HUES48 (cell line): ENCODE measurements around the gene A3GALT2.
A peak's percentile ranks its signal among the peaks of the same experiment; 100 is the strongest.

Experiments
- H3K27ac ChIP-seq: one replicate; pipeline ENCODE4 v1.7.0; 2013; ENCODE audit warnings: low read depth, low read length, inconsistent platforms
- H3K27me3 ChIP-seq: 2 replicates; pipeline ENCODE4 v1.6.1; 2013; ENCODE audit warnings: mild to moderate bottlenecking, low read length; ENCODE audit not compliant: control insufficient read depth, insufficient read depth
- H3K36me3 ChIP-seq: 2 replicates; pipeline ENCODE4 v1.6.1; 2013; ENCODE audit warnings: low read length; ENCODE audit not compliant: control insufficient read depth, insufficient read depth
- H3K4me1 ChIP-seq: 2 replicates; pipeline ENCODE4 v1.6.1; 2013; ENCODE audit warnings: mild to moderate bottlenecking, low read length; ENCODE audit not compliant: control insufficient read depth, insufficient read depth
- H3K4me3 ChIP-seq: 2 replicates; pipeline ENCODE4 v1.5.1; 2013; ENCODE audit warnings: mild to moderate bottlenecking, low read depth, low read length
- H3K9ac ChIP-seq: 2 replicates; pipeline ENCODE4 v1.6.1; 2013; ENCODE audit warnings: mild to moderate bottlenecking, low read depth, low read length, moderate library complexity
- H3K9me3 ChIP-seq: 2 replicates; pipeline ENCODE4 v1.6.1; 2013; ENCODE audit warnings: low read length; ENCODE audit not compliant: control insufficient read depth, insufficient read depth

Gene A3GALT2

GRCh38 chr1:33361532-33362235, 40.8 kb upstream of the A3GALT2 start:
- H3K27ac ChIP-seq = no peak overlapping the region
- no peaks in the 10 kb centered on the region for H3K9me3 ChIP-seq
- peaks cover 38% of the 10 kb centered on the region for H3K27me3 ChIP-seq
- H3K4me3 ChIP-seq = no peak overlapping the region
- H3K9ac ChIP-seq = no peak overlapping the region
- no peaks in the 10 kb centered on the region for H3K36me3 ChIP-seq
- H3K4me1 ChIP-seq = peaks cover 37% of the 10 kb centered on the region

GRCh38 chr1:33360367-33360766, 39.5 kb upstream of the A3GALT2 start:
- H3K27me3 ChIP-seq = peaks cover 40% of the 10 kb centered on the region
- no peak overlapping the region for H3K27ac ChIP-seq
- H3K4me3 ChIP-seq = no peak overlapping the region
- H3K4me1 ChIP-seq = peaks cover 37% of the 10 kb centered on the region
- H3K9ac ChIP-seq = no peak overlapping the region
- H3K9me3 ChIP-seq = no peaks in the 10 kb centered on the region
- H3K36me3 ChIP-seq = no peaks in the 10 kb centered on the region

GRCh38 chr1:33359931-33360330, 39.0 kb upstream of the A3GALT2 start:
- H3K27me3 ChIP-seq = peaks cover 45% of the 10 kb centered on the region
- H3K4me3 ChIP-seq = no peak overlapping the region
- H3K27ac ChIP-seq = no peak overlapping the region
- no peak overlapping the region for H3K9ac ChIP-seq
- H3K36me3 ChIP-seq = no peaks in the 10 kb centered on the region
- H3K9me3 ChIP-seq = no peaks in the 10 kb centered on the region
- H3K4me1 ChIP-seq = peaks cover 37% of the 10 kb centered on the region

GRCh38 chr1:33358795-33359503, 38.1 kb upstream of the A3GALT2 start:
- Histone ChIP-seq H3K27me3 (peaks cover 55% of the 10 kb centered on the region), H3K27ac (no peak overlapping the region), H3K36me3 (no peaks in the 10 kb centered on the region), H3K9me3 (no peaks in the 10 kb centered on the region), H3K9ac (no peak overlapping the region), H3K4me1 (peaks cover 27% of the 10 kb centered on the region), H3K4me3 (no peak overlapping the region)

- Histone ChIP-seq H3K36me3 (no peaks in the 10 kb centered on the region), H3K4me1 (peaks cover 22% of the 10 kb centered on the region), H3K4me3 (no peak overlapping the region), H3K9ac (no peak overlapping the region), H3K27ac (no peak overlapping the region), H3K9me3 (no peaks in the 10 kb centered on the region), H3K27me3 (peaks cover 62% of the 10 kb centered on the region)
Observed at GRCh38 chr1:33358114-33358794, 37.4 kb upstream of the A3GALT2 start.

GRCh38 chr1:33357099-33357498, 36.2 kb upstream of the A3GALT2 start:
- Histone ChIP-seq H3K27me3 (peaks cover 73% of the 10 kb centered on the region), H3K27ac (no peak overlapping the region), H3K36me3 (no peaks in the 10 kb centered on the region), H3K9me3 (no peaks in the 10 kb centered on the region), H3K4me3 (no peak overlapping the region), H3K9ac (no peak overlapping the region), H3K4me1 (peaks cover 10% of the 10 kb centered on the region; the same call in 1 of the 2 replicates)

GRCh38 chr1:33354707-33355316, 33.9 kb upstream of the A3GALT2 start:
- Histone ChIP-seq H3K27ac (no peak overlapping the region), H3K4me1 (peaks cover 9% of the 10 kb centered on the region; the same call in 1 of the 2 replicates), H3K9ac (no peak overlapping the region), H3K4me3 (no peak overlapping the region), H3K9me3 (no peaks in the 10 kb centered on the region), H3K36me3 (no peaks in the 10 kb centered on the region), H3K27me3 (peaks cover 85% of the 10 kb centered on the region)

- H3K36me3 ChIP-seq = no peaks in the 10 kb centered on the region
- peaks cover 14% of the 10 kb centered on the region for H3K4me1 ChIP-seq
- H3K27ac ChIP-seq = no peak overlapping the region
- H3K9ac ChIP-seq = no peak overlapping the region
- H3K27me3 ChIP-seq = peaks cover 82% of the 10 kb centered on the region
- H3K9me3 ChIP-seq = no peaks in the 10 kb centered on the region
- H3K4me3 ChIP-seq = no peak overlapping the region
Observed at GRCh38 chr1:33353531-33353930, 32.6 kb upstream of the A3GALT2 start.

GRCh38 chr1:33351281-33351660, 30.4 kb upstream of the A3GALT2 start:
- peaks cover 35% of the 10 kb centered on the region for H3K4me1 ChIP-seq
- no peaks in the 10 kb centered on the region for H3K36me3 ChIP-seq
- peaks cover 90% of the 10 kb centered on the region for H3K27me3 ChIP-seq
- no peaks in the 10 kb centered on the region for H3K9me3 ChIP-seq
- no peak overlapping the region for H3K27ac ChIP-seq
- no peak overlapping the region for H3K4me3 ChIP-seq
- H3K9ac ChIP-seq = no peak overlapping the region

- peaks cover 39% of the 10 kb centered on the region for H3K4me1 ChIP-seq
- peak overlapping the region; percentile 69 for H3K4me3 ChIP-seq
- H3K27me3 ChIP-seq = peaks cover 95% of the 10 kb centered on the region
- H3K9ac ChIP-seq = no peak overlapping the region
- H3K27ac ChIP-seq = no peak overlapping the region
- no peaks in the 10 kb centered on the region for H3K9me3 ChIP-seq
- no peaks in the 10 kb centered on the region for H3K36me3 ChIP-seq
Observed at GRCh38 chr1:33350611-33351280, 29.8 kb upstream of the A3GALT2 start.
